ENCODE measurements around the gene UMAD1.
A peak's percentile ranks its signal among the peaks of the same experiment; 100 is the strongest.

The UMAD1 gene

DNA sequence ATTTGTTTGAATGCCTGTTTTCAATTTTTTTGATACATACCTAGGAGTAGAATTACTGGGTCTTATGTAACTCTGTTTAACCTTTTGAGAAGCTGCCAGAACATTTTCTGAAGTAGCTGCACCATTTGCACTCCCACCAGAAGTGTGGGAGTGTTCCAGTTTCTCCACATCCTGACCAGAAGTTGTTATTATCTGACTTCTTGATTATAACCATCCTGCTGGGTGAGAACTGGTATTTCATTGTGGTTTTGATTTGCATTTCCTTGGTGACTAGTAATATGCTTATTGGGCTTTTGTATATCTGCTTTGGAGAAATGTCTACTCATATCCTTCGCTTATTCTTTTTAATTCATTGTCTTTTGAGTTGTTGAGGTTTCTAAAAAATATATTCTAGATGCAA, 210.8 kb downstream of the UMAD1 start:
- Histone ChIP-seq H2BK15ac (ENCODE audit: low read depth, poor library complexity, severe bottlenecking) (no peak overlapping the region), H3K4me3 (ENCODE audit: insufficient read depth in 1 of 2, low read depth in 1 of 2, low read length in 2 of 2) (no peak overlapping the region), H3K23ac (ENCODE audit: low read length in 2 of 2) (no peak overlapping the region), H2BK12ac (ENCODE audit: low read length in 2 of 2) (no peak overlapping the region), H3K18ac (ENCODE audit: low read depth in 1 of 2, low read length in 2 of 2) (no peak overlapping the region), H4K91ac (ENCODE audit: low read length) (no peak overlapping the region), H3K4me1 (ENCODE audit: control insufficient read depth, insufficient read depth, low read depth, low read length) (no peaks in the 10 kb centered on the region), H3K27ac (ENCODE audit: low read length, poor library complexity, severe bottlenecking) (no peak overlapping the region), H3K4me2 (ENCODE audit: low read length, poor library complexity, severe bottlenecking) (no peak overlapping the region), H2AFZ (ENCODE audit: low read depth, low read length) (no peak overlapping the region), H2BK5ac (ENCODE audit: low read depth, low read length, poor library complexity, severe bottlenecking) (no peak overlapping the region), H3K27me3 (ENCODE audit: control insufficient read depth in 1 of 2, insufficient read depth in 1 of 2, low read length in 2 of 2) (no peaks in the 10 kb centered on the region), H3K36me3 (ENCODE audit: control insufficient read depth in 1 of 2, insufficient read depth in 2 of 2, low read depth in 1 of 2, low read length in 2 of 2) (peaks cover 0 to 3% of the 10 kb centered on the region in 2 experiments), H3K9ac (ENCODE audit: low read length) (no peak overlapping the region), H3K4ac (ENCODE audit: low read depth in 1 of 2, low read length in 2 of 2) (no peak overlapping the region), H3K14ac (ENCODE audit: low read length in 2 of 2) (no peak overlapping the region), H4K8ac (ENCODE audit: low read length) (no peak overlapping the region), H3K79me1 (replicated peaks; ENCODE audit: low read length, poor library complexity, severe bottlenecking) (peaks cover 6% of the 10 kb centered on the region), H2AK5ac (ENCODE audit: low read length, severe bottlenecking) (no peak overlapping the region), H2BK120ac (ENCODE audit: low read depth, low read length) (no peak overlapping the region), H3K9me3 (ENCODE audit: control insufficient read depth, low read length) (peaks cover 13% of the 10 kb centered on the region)
- no peak for DNase-seq
- no CpG with 5 or more reads among the region's 1 CpG for WGBS

DNA sequence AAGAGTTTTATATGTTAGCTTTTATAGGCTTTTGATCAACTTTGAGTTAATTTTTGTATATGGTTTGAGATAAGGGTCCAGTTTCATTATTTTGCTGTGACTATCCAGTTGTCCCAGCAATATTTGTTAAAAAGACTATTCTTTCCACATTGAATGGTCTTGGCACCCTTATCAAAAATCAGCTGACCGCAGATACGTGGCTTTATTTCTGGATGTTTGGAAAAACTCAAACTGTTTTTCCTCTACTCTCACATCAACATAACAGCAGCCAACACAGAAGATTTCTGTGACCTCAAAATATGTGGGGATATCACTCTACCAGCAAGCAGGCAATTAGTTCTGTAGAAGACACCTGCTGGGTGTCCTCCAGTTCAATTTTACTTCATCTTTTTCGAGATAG, 211.4 kb downstream of the UMAD1 start:
- 93% methylated on average over 3 of the region's 3 CpGs for WGBS
- H3K27me3 ChIP-seq (ENCODE audit: control insufficient read depth in 1 of 2, insufficient read depth in 1 of 2, low read length in 2 of 2), result no peaks in the 10 kb centered on the region
- no peak for DNase-seq
- H3K14ac ChIP-seq (ENCODE audit: low read length in 2 of 2), result no peak overlapping the region
- no peak overlapping the region for H2AK5ac ChIP-seq (ENCODE audit: low read length, severe bottlenecking)
- no peak overlapping the region for H3K27ac ChIP-seq (ENCODE audit: low read length, poor library complexity, severe bottlenecking)
- no peaks in the 10 kb centered on the region for H3K4me1 ChIP-seq (ENCODE audit: control insufficient read depth, insufficient read depth, low read depth, low read length)
- no peak overlapping the region for H2BK12ac ChIP-seq (ENCODE audit: low read length in 2 of 2)
- H3K4me3 ChIP-seq (ENCODE audit: insufficient read depth in 1 of 2, low read depth in 1 of 2, low read length in 2 of 2), result no peak overlapping the region
- no peak overlapping the region for H4K8ac ChIP-seq (ENCODE audit: low read length)
- no peak overlapping the region for H2BK15ac ChIP-seq (ENCODE audit: low read depth, poor library complexity, severe bottlenecking)
- H2AFZ ChIP-seq (ENCODE audit: low read depth, low read length), result no peak overlapping the region
- no peak overlapping the region for H3K18ac ChIP-seq (ENCODE audit: low read depth in 1 of 2, low read length in 2 of 2)
- H3K4me2 ChIP-seq (ENCODE audit: low read length, poor library complexity, severe bottlenecking), result no peak overlapping the region
- H3K9ac ChIP-seq (ENCODE audit: low read length), result no peak overlapping the region
- no peak overlapping the region for H3K23ac ChIP-seq (ENCODE audit: low read length in 2 of 2)
- H3K4ac ChIP-seq (ENCODE audit: low read depth in 1 of 2, low read length in 2 of 2), result no peak overlapping the region
- H3K9me3 ChIP-seq (ENCODE audit: control insufficient read depth, low read length), result peaks cover 13% of the 10 kb centered on the region
- no peak overlapping the region for H4K91ac ChIP-seq (ENCODE audit: low read length)
- H3K79me1 ChIP-seq (replicated peaks; ENCODE audit: low read length, poor library complexity, severe bottlenecking), result peaks cover 6% of the 10 kb centered on the region
- peaks cover 0 to 3% of the 10 kb centered on the region in 2 experiments for H3K36me3 ChIP-seq (ENCODE audit: control insufficient read depth in 1 of 2, insufficient read depth in 2 of 2, low read depth in 1 of 2, low read length in 2 of 2)
- no peak overlapping the region for H2BK5ac ChIP-seq (ENCODE audit: low read depth, low read length, poor library complexity, severe bottlenecking)
- H2BK120ac ChIP-seq (ENCODE audit: low read depth, low read length), result no peak overlapping the region

DNA sequence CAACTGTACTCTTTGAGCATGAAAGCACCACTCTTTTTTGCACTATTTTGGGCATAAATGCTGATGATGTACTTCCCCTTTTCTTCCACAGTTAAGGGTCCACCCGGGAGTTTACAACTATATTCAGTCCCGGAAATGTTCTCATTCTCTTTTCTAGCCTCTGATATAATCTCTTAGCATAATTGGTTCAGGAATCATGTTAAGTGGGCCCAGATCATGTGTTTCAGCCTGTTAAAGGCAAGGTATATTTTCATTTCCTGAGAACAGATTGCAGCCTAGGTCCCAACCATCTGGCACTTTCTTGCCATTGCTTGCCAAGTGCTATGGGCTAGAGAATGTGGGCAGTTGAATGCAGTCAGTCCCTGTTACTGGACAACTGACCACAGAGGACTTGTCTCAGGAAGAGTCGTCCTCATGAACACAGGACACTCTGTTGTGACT, 216.6 kb downstream of the UMAD1 start:
- WGBS, result 100% methylated on average over 3 of the region's 3 CpGs
- Histone ChIP-seq H3K79me1 (replicated peaks; ENCODE audit: low read length, poor library complexity, severe bottlenecking) (peaks cover 5% of the 10 kb centered on the region), H3K36me3 (ENCODE audit: control insufficient read depth in 1 of 2, insufficient read depth in 2 of 2, low read depth in 1 of 2, low read length in 2 of 2) (peaks cover 0 to 3% of the 10 kb centered on the region in 2 experiments), H3K9me3 (ENCODE audit: control insufficient read depth, low read length) (peaks cover 13% of the 10 kb centered on the region), H3K27me3 (ENCODE audit: control insufficient read depth in 1 of 2, insufficient read depth in 1 of 2, low read length in 2 of 2) (no peaks in the 10 kb centered on the region), H3K4me3 (ENCODE audit: insufficient read depth in 1 of 2, low read depth in 1 of 2, low read length in 2 of 2) (no peak overlapping the region), H3K27ac (ENCODE audit: low read length, poor library complexity, severe bottlenecking) (no peak overlapping the region), H3K14ac (ENCODE audit: low read length in 2 of 2) (no peak overlapping the region), H2BK120ac (ENCODE audit: low read depth, low read length) (no peak overlapping the region), H4K8ac (ENCODE audit: low read length) (no peak overlapping the region), H3K9ac (ENCODE audit: low read length) (no peak overlapping the region), H3K23ac (ENCODE audit: low read length in 2 of 2) (no peak overlapping the region), H3K18ac (ENCODE audit: low read depth in 1 of 2, low read length in 2 of 2) (peak overlapping the region in 1 of 2 experiments; percentile 52), H2BK15ac (ENCODE audit: low read depth, poor library complexity, severe bottlenecking) (no peak overlapping the region), H2AFZ (ENCODE audit: low read depth, low read length) (no peak overlapping the region), H3K4me2 (ENCODE audit: low read length, poor library complexity, severe bottlenecking) (no peak overlapping the region), H3K4me1 (ENCODE audit: control insufficient read depth, insufficient read depth, low read depth, low read length) (no peaks in the 10 kb centered on the region), H4K91ac (ENCODE audit: low read length) (no peak overlapping the region), H3K4ac (ENCODE audit: low read depth in 1 of 2, low read length in 2 of 2) (peak overlapping the region in 1 of 2 experiments; percentile 28), H2AK5ac (ENCODE audit: low read length, severe bottlenecking) (no peak overlapping the region), H2BK5ac (ENCODE audit: low read depth, low read length, poor library complexity, severe bottlenecking) (no peak overlapping the region), H2BK12ac (ENCODE audit: low read length in 2 of 2) (no peak overlapping the region)
- DNase-seq, result no peak

DNA sequence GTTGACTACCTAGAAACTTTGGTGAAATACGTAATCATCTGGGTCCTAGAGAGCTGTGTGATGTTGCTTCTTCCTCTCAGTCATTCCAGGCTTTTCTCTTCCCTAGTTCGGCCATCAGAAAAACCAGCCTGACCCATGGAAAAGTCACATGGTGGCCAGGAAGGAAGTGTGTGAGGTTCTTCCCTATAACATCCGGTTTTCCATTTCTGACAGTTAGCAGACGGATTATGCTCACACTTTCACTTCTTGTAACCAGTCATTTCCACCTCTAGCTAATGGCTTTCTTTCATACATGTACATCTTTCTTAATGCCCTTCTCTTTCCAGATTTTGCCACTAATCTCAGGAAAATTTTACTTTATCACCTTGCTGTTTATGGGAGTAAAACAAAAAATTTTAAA, 218.0 kb downstream of the UMAD1 start:
- no peak overlapping the region for H3K18ac ChIP-seq (ENCODE audit: low read depth in 1 of 2, low read length in 2 of 2)
- no peak overlapping the region for H3K27ac ChIP-seq (ENCODE audit: low read length, poor library complexity, severe bottlenecking)
- peaks cover 0 to 3% of the 10 kb centered on the region in 2 experiments for H3K36me3 ChIP-seq (ENCODE audit: control insufficient read depth in 1 of 2, insufficient read depth in 2 of 2, low read depth in 1 of 2, low read length in 2 of 2)
- no peak overlapping the region for H2BK12ac ChIP-seq (ENCODE audit: low read length in 2 of 2)
- no peak overlapping the region for H2AK5ac ChIP-seq (ENCODE audit: low read length, severe bottlenecking)
- H2BK15ac ChIP-seq (ENCODE audit: low read depth, poor library complexity, severe bottlenecking), result no peak overlapping the region
- H4K91ac ChIP-seq (ENCODE audit: low read length), result no peak overlapping the region
- peaks cover 13% of the 10 kb centered on the region for H3K9me3 ChIP-seq (ENCODE audit: control insufficient read depth, low read length)
- no peak overlapping the region for H2AFZ ChIP-seq (ENCODE audit: low read depth, low read length)
- H2BK120ac ChIP-seq (ENCODE audit: low read depth, low read length), result no peak overlapping the region
- no peak overlapping the region for H4K8ac ChIP-seq (ENCODE audit: low read length)
- H3K27me3 ChIP-seq (ENCODE audit: control insufficient read depth in 1 of 2, insufficient read depth in 1 of 2, low read length in 2 of 2), result no peaks in the 10 kb centered on the region
- H3K4ac ChIP-seq (ENCODE audit: low read depth in 1 of 2, low read length in 2 of 2), result no peak overlapping the region
- H3K4me2 ChIP-seq (ENCODE audit: low read length, poor library complexity, severe bottlenecking), result no peak overlapping the region
- no peak overlapping the region for H3K4me3 ChIP-seq (ENCODE audit: insufficient read depth in 1 of 2, low read depth in 1 of 2, low read length in 2 of 2)
- H3K14ac ChIP-seq (ENCODE audit: low read length in 2 of 2), result no peak overlapping the region
- H2BK5ac ChIP-seq (ENCODE audit: low read depth, low read length, poor library complexity, severe bottlenecking), result no peak overlapping the region
- H3K23ac ChIP-seq (ENCODE audit: low read length in 2 of 2), result no peak overlapping the region
- H3K9ac ChIP-seq (ENCODE audit: low read length), result no peak overlapping the region
- no peaks in the 10 kb centered on the region for H3K4me1 ChIP-seq (ENCODE audit: control insufficient read depth, insufficient read depth, low read depth, low read length)
- 92% methylated on average over 3 of the region's 4 CpGs for WGBS
- DNase-seq, result no peak
- H3K79me1 ChIP-seq (replicated peaks; ENCODE audit: low read length, poor library complexity, severe bottlenecking), result peaks cover 3% of the 10 kb centered on the region

Measured in mesenchymal stem cell (in vitro differentiated cells and primary cell).